Activated CD8-positive, alpha-beta memory T cell treated with anti-CD3 and anti-CD28 coated beads for 48 hours (primary cell): ENCODE data around the gene DFFB.
"Not testable (repeated sequence)": the region's sequence is repeated elsewhere in the genome, so short reads cannot be mapped to it uniquely, and the experiment has no call there.

Source experiments
- DNase-seq, 3 experiments: peaks; one replicate each; pipeline ENCODE4 v3.0.0-alpha.2; 2020; ENCODE audit warnings: low read depth in 2 of 3, low spot score in 2 of 3

The DFFB gene

GRCh38 chr1:3907621-3908165 lies 50.4 kb downstream of the DFFB start:
- DNase-seq = no peak

GRCh38 chr1:3908886-3909517 lies 51.7 kb downstream of the DFFB start:
- DNase-seq = no peak

GRCh38 chr1:3909615-3910014 lies 52.3 kb downstream of the DFFB start:
- no peak for DNase-seq

GRCh38 chr1:3910049-3910731 lies 52.9 kb downstream of the DFFB start:
- no peak for DNase-seq

- peak; percentile 41 to 58 (median 51) for DNase-seq
These were observed 53.9 kb downstream of the DFFB start for GRCh38 chr1:3910857-3911845.

GRCh38 chr1:3911981-3912808 lies 54.9 kb downstream of the DFFB start:
- DNase-seq = no peak

- no peak for DNase-seq
These were observed 55.8 kb downstream of the DFFB start for GRCh38 chr1:3912809-3913685.

GRCh38 chr1:3914331-3914851 lies 57.1 kb downstream of the DFFB start:
- no peak for DNase-seq

GRCh38 chr1:3914911-3915310 lies 57.6 kb downstream of the DFFB start:
- no peak for DNase-seq

- no peak for DNase-seq
These were observed 58.4 kb downstream of the DFFB start for GRCh38 chr1:3915551-3916121.

GRCh38 chr1:3917761-3918160 lies 60.5 kb downstream of the DFFB start:
- no peak for DNase-seq

GRCh38 chr1:3918359-3918758 lies 61.1 kb downstream of the DFFB start:
- not testable (repeated sequence) for DNase-seq

- DNase-seq = no peak
These were observed 61.8 kb downstream of the DFFB start for GRCh38 chr1:3918966-3919611.

- no peak for DNase-seq
These were observed 62.4 kb downstream of the DFFB start for GRCh38 chr1:3919706-3920105.

- DNase-seq = no peak
These were observed 64.5 kb downstream of the DFFB start for GRCh38 chr1:3921765-3922164.

- DNase-seq = no peak
These were observed 65.0 kb downstream of the DFFB start for GRCh38 chr1:3922201-3922725.

GRCh38 chr1:3922851-3923250 lies 65.6 kb downstream of the DFFB start:
- no peak for DNase-seq
